Muscle of leg (tissue), 11 donors: Measurements from ENCODE around the gene KIF17. TPM values are rescaled to one million over a fixed set of nuclear protein-coding genes. Genes with fewer than 3 reads are reported as not detected.
A peak's percentile ranks its signal among the peaks of the same experiment; 100 is the strongest.

Experiments
- DNase-seq: peaks from one replicate; pipeline ENCODE4 v3.0.0; 2013
- H3K27ac ChIP-seq: one replicate; pipeline ENCODE4 v1.5.1; 2013; ENCODE audit warnings: mild to moderate bottlenecking, low read length, control low read depth
- H3K27me3 ChIP-seq: one replicate; pipeline ENCODE4 v1.6.1; 2013; ENCODE audit warnings: low read length; ENCODE audit not compliant: control insufficient read depth, insufficient read depth
- H3K36me3 ChIP-seq: one replicate; pipeline ENCODE4 v1.6.1; 2013; ENCODE audit warnings: low read length; ENCODE audit not compliant: control insufficient read depth, insufficient read depth
- H3K4me1 ChIP-seq: one replicate; pipeline ENCODE4 v1.6.1; 2013; ENCODE audit warnings: low read length; ENCODE audit not compliant: control insufficient read depth, insufficient read depth
- H3K4me3 ChIP-seq: one replicate; pipeline ENCODE4 v1.5.1; 2013; ENCODE audit warnings: low read length, control low read depth
- H3K9me3 ChIP-seq: replicated peaks from 2 replicates; pipeline ENCODE4 v1.6.1; 2013; ENCODE audit warnings: low read depth, low read length; ENCODE audit not compliant: control insufficient read depth
- WGBS: methylation state at CpG from one replicate; pipeline ENCODE4 v1.1.5; 2013; ENCODE audit warnings: missing lambda C conversion rate; ENCODE audit not compliant: insufficient coverage; 5-methylcytosine and 5-hydroxymethylcytosine counted together
- polyA plus RNA-seq, 8 donors: library from polyadenylated mRNA; unstranded; fragments of 120-200 nt; gene quantifications; one replicate each; pipeline versions ENCODE4 v1.2.1 to v1.2.3, GENCODE V29; 2013; ENCODE audit warnings: inconsistent platforms in 1 of 8, low replicate concordance in 1 of 8; ENCODE audit not compliant: insufficient read length in 8 of 8, insufficient read depth in 1 of 8
- total RNA-seq: library from RNA; stranded (reverse); fragments of 120-200 nt; gene quantifications from one replicate; pipeline ENCODE4 v1.2.4, GENCODE V29; 2013

Gene KIF17
- total and polyA plus RNA-seq, 9 donors: 1.8 to 4.3 (median 2.3) TPM

DNA sequence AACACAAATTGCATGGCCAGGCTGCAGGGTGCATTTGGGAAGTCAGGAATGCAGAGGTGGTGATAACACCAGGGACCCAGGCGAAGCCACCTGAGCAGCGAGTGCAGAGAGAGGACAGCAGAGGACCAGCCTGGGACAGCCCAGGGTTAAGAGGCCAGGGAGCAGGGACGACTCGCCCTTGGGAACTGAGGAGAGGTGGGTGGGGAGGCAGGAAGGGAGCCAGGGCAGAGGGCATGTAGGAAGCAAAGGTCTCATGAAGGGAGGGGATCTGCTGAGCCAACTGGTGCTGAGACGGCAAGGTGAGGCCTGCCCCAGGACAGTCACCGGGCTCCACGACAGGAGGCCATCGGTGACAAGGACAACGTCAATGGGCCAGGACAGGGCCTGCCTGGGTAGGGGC, 16.4 kb downstream of the KIF17 start:
- no peak overlapping the region for H3K27ac ChIP-seq
- H3K36me3 ChIP-seq: no peaks in the 10 kb centered on the region
- no peaks in the 10 kb centered on the region for H3K27me3 ChIP-seq
- no peak for DNase-seq
- WGBS: 80% methylated on average over 9 of the region's 9 CpGs
- H3K4me1 ChIP-seq: peaks cover 34% of the 10 kb centered on the region
- H3K9me3 ChIP-seq: no peaks in the 10 kb centered on the region
- no peak overlapping the region for H3K4me3 ChIP-seq

GRCh38 chr1:20700636-20701215, 17.1 kb downstream of the KIF17 start:
- Histone ChIP-seq H3K27me3 (no peaks in the 10 kb centered on the region), H3K27ac (no peak overlapping the region), H3K36me3 (no peaks in the 10 kb centered on the region), H3K9me3 (no peaks in the 10 kb centered on the region), H3K4me3 (no peak overlapping the region), H3K4me1 (peaks cover 38% of the 10 kb centered on the region)
- WGBS: 71% methylated on average over 13 of the region's 17 CpGs
- no peak for DNase-seq

GRCh38 chr1:20699558-20699957, 18.2 kb downstream of the KIF17 start:
- 82% methylated on average over 8 of the region's 9 CpGs for WGBS
- no peaks in the 10 kb centered on the region for H3K9me3 ChIP-seq
- H3K4me1 ChIP-seq: peaks cover 38% of the 10 kb centered on the region
- H3K4me3 ChIP-seq: no peak overlapping the region
- no peaks in the 10 kb centered on the region for H3K27me3 ChIP-seq
- DNase-seq: peak; percentile 83
- H3K36me3 ChIP-seq: no peaks in the 10 kb centered on the region
- peak overlapping the region; percentile 47 for H3K27ac ChIP-seq

GRCh38 chr1:20698195-20698910, 19.5 kb downstream of the KIF17 start:
- H3K9me3 ChIP-seq: no peaks in the 10 kb centered on the region
- no peaks in the 10 kb centered on the region for H3K36me3 ChIP-seq
- H3K4me3 ChIP-seq: no peak overlapping the region
- 84% methylated on average over 9 of the region's 18 CpGs for WGBS
- H3K27ac ChIP-seq: no peak overlapping the region
- peaks cover 38% of the 10 kb centered on the region for H3K4me1 ChIP-seq
- no peak for DNase-seq
- no peaks in the 10 kb centered on the region for H3K27me3 ChIP-seq

- Histone ChIP-seq H3K4me3 (no peak overlapping the region), H3K36me3 (no peaks in the 10 kb centered on the region), H3K9me3 (no peaks in the 10 kb centered on the region), H3K27me3 (no peaks in the 10 kb centered on the region), H3K4me1 (peaks cover 38% of the 10 kb centered on the region), H3K27ac (no peak overlapping the region)
- DNase-seq: no peak
- 71% methylated on average over 10 of the region's 12 CpGs for WGBS
Measured at GRCh38 chr1:20697563-20697962, 20.2 kb downstream of the KIF17 start.

GRCh38 chr1:20696397-20697333, 21.1 kb downstream of the KIF17 start:
- DNase-seq: peak; percentile 92
- Histone ChIP-seq H3K4me3 (peak overlapping the region; percentile 56), H3K36me3 (no peaks in the 10 kb centered on the region), H3K4me1 (peaks cover 38% of the 10 kb centered on the region), H3K27me3 (no peaks in the 10 kb centered on the region), H3K9me3 (no peaks in the 10 kb centered on the region), H3K27ac (peak overlapping the region; percentile 88)
- whole genome bisulfite sequencing: under 1% methylated on average over 43 of the region's 46 CpGs

DNA sequence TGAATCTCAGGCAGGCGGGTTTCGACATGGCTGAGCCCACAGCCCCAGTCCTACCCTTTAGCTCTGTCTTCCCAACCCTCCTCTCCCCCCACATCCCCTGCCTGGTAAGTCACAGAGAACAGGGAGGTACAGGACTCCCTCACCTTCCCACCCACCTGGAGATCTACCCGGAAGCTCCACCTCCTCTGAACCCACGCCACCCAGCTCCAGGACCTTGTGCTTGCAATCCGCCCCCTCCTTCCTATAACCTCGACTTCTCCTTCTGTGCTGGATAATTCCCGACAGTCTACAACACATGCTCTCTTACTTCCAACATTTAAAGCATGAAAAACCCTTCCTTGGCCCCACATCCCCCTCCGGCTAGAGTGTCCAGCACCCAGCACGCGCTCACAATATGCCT, 22.3 kb downstream of the KIF17 start:
- 75% methylated on average over 10 of the region's 10 CpGs for WGBS
- H3K27ac ChIP-seq: no peak overlapping the region
- no peaks in the 10 kb centered on the region for H3K9me3 ChIP-seq
- no peak for DNase-seq
- peaks cover 33% of the 10 kb centered on the region for H3K4me1 ChIP-seq
- H3K27me3 ChIP-seq: no peaks in the 10 kb centered on the region
- H3K36me3 ChIP-seq: no peaks in the 10 kb centered on the region
- H3K4me3 ChIP-seq: no peak overlapping the region

GRCh38 chr1:20693623-20694022, 24.2 kb downstream of the KIF17 start:
- WGBS: 60% methylated on average over 1 of the region's 2 CpGs
- DNase-seq: no peak
- H3K4me1 ChIP-seq: peaks cover 16% of the 10 kb centered on the region
- no peak overlapping the region for H3K4me3 ChIP-seq
- no peaks in the 10 kb centered on the region for H3K36me3 ChIP-seq
- H3K9me3 ChIP-seq: no peaks in the 10 kb centered on the region
- no peak overlapping the region for H3K27ac ChIP-seq
- no peaks in the 10 kb centered on the region for H3K27me3 ChIP-seq

DNA sequence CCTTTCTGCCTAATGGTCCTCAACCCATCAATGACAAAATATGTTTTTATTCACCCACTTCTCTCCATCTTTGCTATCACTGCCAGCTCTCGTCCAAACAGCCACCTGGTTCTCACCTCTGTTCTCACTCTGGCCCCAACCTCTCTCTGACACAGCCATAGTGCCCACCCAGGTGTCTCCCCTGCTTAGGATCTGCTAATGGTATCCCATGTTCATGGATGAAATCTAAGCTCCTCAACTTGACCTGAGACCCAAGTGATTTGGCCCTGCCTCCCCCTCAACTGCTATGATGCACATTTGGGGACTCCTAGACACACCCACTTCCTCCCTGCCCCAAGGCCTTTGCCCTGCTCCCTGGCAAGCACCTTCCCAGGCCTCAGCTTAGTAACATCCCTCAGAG, 25.9 kb downstream of the KIF17 start:
- Histone ChIP-seq H3K4me1 (peaks cover 6% of the 10 kb centered on the region), H3K27me3 (no peaks in the 10 kb centered on the region), H3K4me3 (no peak overlapping the region), H3K9me3 (no peaks in the 10 kb centered on the region), H3K36me3 (no peaks in the 10 kb centered on the region), H3K27ac (no peak overlapping the region)
- WGBS: 67% methylated on average over 1 of the region's 1 CpG
- DNase-seq: no peak

- peaks cover 16% of the 10 kb centered on the region for H3K4me1 ChIP-seq
- no peaks in the 10 kb centered on the region for H3K9me3 ChIP-seq
- H3K36me3 ChIP-seq: no peaks in the 10 kb centered on the region
- DNase-seq: no peak
- H3K4me3 ChIP-seq: no peak overlapping the region
- 88% methylated on average over 3 of the region's 3 CpGs for WGBS
- H3K27ac ChIP-seq: no peak overlapping the region
- H3K27me3 ChIP-seq: no peaks in the 10 kb centered on the region
Measured at GRCh38 chr1:20689645-20690056, 28.2 kb downstream of the KIF17 start.
